HEK293 (cell line): ENCODE results near the gene LRRC46.

Source experiments
- BCL6B ChIP-seq: fragments of 450-650 bp; formaldehyde crosslinking; IDR thresholded peaks from 2 replicates; pipeline ENCODE4 v1.5.1; 2017; ENCODE audit warnings: missing biosample characterization, missing genetic modification characterization
- GLIS2 ChIP-seq: fragments of 450-650 bp; formaldehyde crosslinking; IDR thresholded peaks from 2 replicates; pipeline ENCODE4 v1.5.1; 2016; ENCODE audit warnings: missing biosample characterization, missing genetic modification characterization
- KLF17 ChIP-seq: fragments of 450-650 bp; formaldehyde crosslinking; IDR thresholded peaks from 2 replicates; pipeline ENCODE4 v1.5.1; 2016; ENCODE audit warnings: missing biosample characterization, missing genetic modification characterization
- PATZ1 ChIP-seq: fragments of 450-650 bp; formaldehyde crosslinking; IDR thresholded peaks from 2 replicates; pipeline ENCODE4 v1.5.1; 2016; ENCODE audit warnings: missing biosample characterization, missing genetic modification characterization
- PRDM2 ChIP-seq: fragments of 450-650 bp; formaldehyde crosslinking; IDR thresholded peaks from 2 replicates; pipeline ENCODE4 v1.5.1; 2016; ENCODE audit warnings: missing biosample characterization, missing genetic modification characterization, borderline replicate concordance
- ZBTB11 ChIP-seq: fragments of 450-650 bp; formaldehyde crosslinking; conservative IDR thresholded peaks from 2 replicates; pipeline ENCODE4 v1.5.1; 2016; ENCODE audit warnings: low read depth, missing biosample characterization, missing genetic modification characterization
- ZBTB21 ChIP-seq: fragments of 450-650 bp; formaldehyde crosslinking; IDR thresholded peaks from 2 replicates; pipeline ENCODE4 v1.5.1; 2017; ENCODE audit warnings: missing biosample characterization, missing genetic modification characterization
- ZFHX2 ChIP-seq: fragments of 450-650 bp; formaldehyde crosslinking; conservative IDR thresholded peaks from 2 replicates; pipeline ENCODE4 v1.5.1; 2016; ENCODE audit warnings: missing biosample characterization, missing genetic modification characterization
- ZNF202 ChIP-seq: fragments of 450-650 bp; formaldehyde crosslinking; IDR thresholded peaks from 2 replicates; pipeline ENCODE4 v1.5.1; 2016; ENCODE audit warnings: missing biosample characterization, missing genetic modification characterization, borderline replicate concordance
- ZNF221 ChIP-seq: fragments of 450-650 bp; formaldehyde crosslinking; IDR thresholded peaks from 2 replicates; pipeline ENCODE4 v1.5.1; 2017; ENCODE audit warnings: missing biosample characterization, missing genetic modification characterization, borderline replicate concordance
- ZNF391 ChIP-seq: fragments of 450-650 bp; formaldehyde crosslinking; IDR thresholded peaks from 2 replicates; pipeline ENCODE4 v1.5.1; 2016; ENCODE audit warnings: low read depth, missing biosample characterization, missing genetic modification characterization, borderline replicate concordance
- ZNF510 ChIP-seq: fragments of 450-650 bp; formaldehyde crosslinking; IDR thresholded peaks from 2 replicates; pipeline ENCODE4 v1.5.1; 2018; ENCODE audit warnings: mild to moderate bottlenecking, missing genetic modification characterization, missing biosample characterization; ENCODE audit not compliant: insufficient replicate concordance
- ZNF518A ChIP-seq: fragments of 450-650 bp; formaldehyde crosslinking; conservative IDR thresholded peaks from 2 replicates; pipeline ENCODE4 v1.5.1; 2016; ENCODE audit warnings: low read depth, missing biosample characterization, missing genetic modification characterization
- ZNF548 ChIP-seq: fragments of 450-650 bp; formaldehyde crosslinking; IDR thresholded peaks from 2 replicates; pipeline ENCODE4 v1.5.1; 2016; ENCODE audit warnings: missing biosample characterization, missing genetic modification characterization
- ZNF549 ChIP-seq: fragments of 450-650 bp; IDR thresholded peaks from 2 replicates; pipeline ENCODE4 v1.5.1; 2018; ENCODE audit warnings: missing biosample characterization, missing genetic modification characterization, mild to moderate bottlenecking, inconsistent platforms, moderate library complexity
- ZNF580 ChIP-seq: fragments of 450-650 bp; formaldehyde crosslinking; IDR thresholded peaks from 2 replicates; pipeline ENCODE4 v1.5.1; 2016; ENCODE audit warnings: missing biosample characterization, missing genetic modification characterization
- ZNF621 ChIP-seq: fragments of 450-650 bp; formaldehyde crosslinking; IDR thresholded peaks from 2 replicates; pipeline ENCODE4 v1.5.1; 2017; ENCODE audit warnings: missing biosample characterization, missing genetic modification characterization

Gene LRRC46

GRCh38 chr17:47831003-47831933 lies at the start of gene LRRC46, which contains the start of gene MRPL10 (continued):
- TF ChIP-seq BCL6B (tag by site-specific recombination) (no peak), PRDM2 (no peak), KLF17 (tag by site-specific recombination) (peak; percentile 74; the same call in 1 of the 2 replicates), ZBTB21 (no peak), PATZ1 (tag by site-specific recombination) (peak; percentile 71), ZFHX2 (tag by site-specific recombination) (peak; percentile 84), ZNF391 (peak; percentile 41; the same call in 1 of the 2 replicates), ZNF510 (no peak), ZNF580 (tag by site-specific recombination) (peak; percentile 84), GLIS2 (tag by site-specific recombination) (peak; percentile 95), ZNF202 (no peak), ZNF549 (tag by site-specific recombination) (no peak), ZNF621 (tag by site-specific recombination) (no peak), ZNF221 (tag by site-specific recombination) (no peak), ZNF548 (no peak), ZBTB11 (peak; percentile 95), ZNF518A (tag by site-specific recombination) (peak; percentile 78)
